Measurements from ENCODE around the gene CHI3L1.

GRCh38 chr1:203200916-203201315 lies 14.4 kb upstream of the CHI3L1 start:
- TF ChIP-seq CTCF (IDR thresholded peaks at IDR 0.05) (no peak), POLR2A (IDR thresholded peaks at IDR 0.05) (no peak), POLR2AphosphoS5 (IDR thresholded peaks at IDR 0.05) (no peak)
